HFFc6 (cell line): ENCODE measurements around the gene TMEM158. TPM values are rescaled to one million over a fixed set of nuclear protein-coding genes. Genes with fewer than 3 reads are reported as not detected.

Source experiments
- DNase-seq: peaks from one replicate; pipeline ENCODE4 v3.0.0-alpha.2; 2018
- H3K27ac Mint-ChIP-seq: 2 replicates; pipeline ENCODE4 v1.8.0; 2020; ENCODE audit warnings: mild to moderate bottlenecking, mixed read lengths
- H3K27me3 Mint-ChIP-seq: 2 replicates; pipeline ENCODE4 v1.8.0; 2021; ENCODE audit warnings: mild to moderate bottlenecking, moderate library complexity, mixed read lengths; ENCODE audit not compliant: insufficient read depth
- H3K36me3 Mint-ChIP-seq: 2 replicates; pipeline ENCODE4 v1.8.0; 2021; ENCODE audit warnings: low read depth, mixed read lengths
- H3K4me1 Mint-ChIP-seq: 2 replicates; pipeline ENCODE4 v1.8.0; 2020; ENCODE audit warnings: low read depth, mixed read lengths
- H3K4me3 Mint-ChIP-seq: 2 replicates; pipeline ENCODE4 v1.8.0; 2020; ENCODE audit warnings: mild to moderate bottlenecking, moderate library complexity, mixed read lengths
- H3K9me3 Mint-ChIP-seq: 2 replicates; pipeline ENCODE4 v1.8.0; 2020; ENCODE audit warnings: mild to moderate bottlenecking, mixed read lengths
- total RNA-seq, 6 experiments: library from RNA; stranded (reverse); fragmentation: NEBNext Ultra II Directional; extraction: Animal tissue kit (Norgen Biotek cat#: 25700); gene quantifications; 2 replicates in 1 of 6; 3 replicates in 5 of 6; pipeline ENCODE4 v1.2.3, GENCODE V29; 2021
- TF ChIP-seq, protein P1 (sequence below): fragments of 200-600 bp; sonication (generic); IDR thresholded peaks from 2 replicates; pipeline ENCODE4 v1.5.0; 2021; ENCODE audit warnings: antibody characterized with exemption, mild to moderate bottlenecking

Gene TMEM158
- total RNA-seq, 6 experiments from 2014 or later, result 26.1 to 82.2 (median 29.4) TPM

DNA sequence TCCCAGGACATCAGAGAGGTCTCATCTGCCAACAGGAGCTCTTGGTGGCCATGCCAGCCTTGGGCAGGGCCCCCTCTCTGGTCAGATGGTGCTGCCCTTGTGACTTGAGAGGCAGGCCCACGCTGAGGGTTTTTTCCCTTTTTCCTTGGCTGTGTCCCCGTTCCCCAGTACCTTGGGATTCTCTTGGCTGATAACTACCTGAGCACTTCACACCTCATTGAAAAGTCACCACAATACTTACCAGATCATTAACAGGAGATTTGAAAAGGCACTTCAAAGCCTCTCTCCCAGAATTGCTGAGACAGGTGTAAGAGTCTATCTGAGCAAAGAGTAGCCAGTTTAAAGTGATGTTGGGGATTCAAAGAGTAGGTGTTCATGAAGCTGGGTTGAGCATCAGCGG, 15.1 kb upstream of the TMEM158 start:
- H3K27me3 Mint-ChIP-seq, result peaks cover 14% of the 10 kb centered on the region
- H3K4me3 Mint-ChIP-seq, result no peak overlapping the region
- no peak overlapping the region for H3K27ac Mint-ChIP-seq
- H3K36me3 Mint-ChIP-seq, result no peaks in the 10 kb centered on the region
- H3K4me1 Mint-ChIP-seq, result peaks cover 13% of the 10 kb centered on the region
- no peak for DNase-seq
- H3K9me3 Mint-ChIP-seq, result no peaks in the 10 kb centered on the region
- TF ChIP-seq, protein P1, sequence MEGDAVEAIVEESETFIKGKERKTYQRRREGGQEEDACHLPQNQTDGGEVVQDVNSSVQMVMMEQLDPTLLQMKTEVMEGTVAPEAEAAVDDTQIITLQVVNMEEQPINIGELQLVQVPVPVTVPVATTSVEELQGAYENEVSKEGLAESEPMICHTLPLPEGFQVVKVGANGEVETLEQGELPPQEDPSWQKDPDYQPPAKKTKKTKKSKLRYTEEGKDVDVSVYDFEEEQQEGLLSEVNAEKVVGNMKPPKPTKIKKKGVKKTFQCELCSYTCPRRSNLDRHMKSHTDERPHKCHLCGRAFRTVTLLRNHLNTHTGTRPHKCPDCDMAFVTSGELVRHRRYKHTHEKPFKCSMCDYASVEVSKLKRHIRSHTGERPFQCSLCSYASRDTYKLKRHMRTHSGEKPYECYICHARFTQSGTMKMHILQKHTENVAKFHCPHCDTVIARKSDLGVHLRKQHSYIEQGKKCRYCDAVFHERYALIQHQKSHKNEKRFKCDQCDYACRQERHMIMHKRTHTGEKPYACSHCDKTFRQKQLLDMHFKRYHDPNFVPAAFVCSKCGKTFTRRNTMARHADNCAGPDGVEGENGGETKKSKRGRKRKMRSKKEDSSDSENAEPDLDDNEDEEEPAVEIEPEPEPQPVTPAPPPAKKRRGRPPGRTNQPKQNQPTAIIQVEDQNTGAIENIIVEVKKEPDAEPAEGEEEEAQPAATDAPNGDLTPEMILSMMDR, result no peak

DNA sequence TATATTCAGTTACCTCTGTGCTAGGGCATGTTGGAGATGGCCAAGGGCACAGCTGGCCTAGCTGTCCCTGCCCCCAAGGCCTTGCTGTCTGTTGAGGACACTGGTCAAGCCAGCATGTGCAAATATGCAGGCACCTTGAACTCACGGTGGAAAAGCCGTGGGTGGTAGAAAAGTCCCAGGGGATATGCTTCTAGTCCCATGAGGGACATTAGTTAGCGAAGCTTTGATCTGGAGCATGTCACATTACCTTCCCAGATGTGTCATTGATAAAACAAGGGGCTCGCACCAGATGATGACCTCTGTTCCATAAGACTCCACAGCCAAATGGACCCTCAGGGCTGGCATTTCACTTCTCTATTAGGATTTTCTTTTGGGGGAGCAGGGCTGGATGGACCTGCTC, 14.2 kb upstream of the TMEM158 start:
- H3K27ac Mint-ChIP-seq, result no peak overlapping the region
- TF ChIP-seq, protein P1, result no peak
- H3K4me3 Mint-ChIP-seq, result no peak overlapping the region
- no peaks in the 10 kb centered on the region for H3K9me3 Mint-ChIP-seq
- 0 out of 2 replicates have a peak, but pooled peaks cover 5% of the 10 kb centered on the region for H3K36me3 Mint-ChIP-seq
- H3K4me1 Mint-ChIP-seq, result peaks cover 13% of the 10 kb centered on the region
- DNase-seq, result no peak
- peaks cover 13% of the 10 kb centered on the region for H3K27me3 Mint-ChIP-seq

DNA sequence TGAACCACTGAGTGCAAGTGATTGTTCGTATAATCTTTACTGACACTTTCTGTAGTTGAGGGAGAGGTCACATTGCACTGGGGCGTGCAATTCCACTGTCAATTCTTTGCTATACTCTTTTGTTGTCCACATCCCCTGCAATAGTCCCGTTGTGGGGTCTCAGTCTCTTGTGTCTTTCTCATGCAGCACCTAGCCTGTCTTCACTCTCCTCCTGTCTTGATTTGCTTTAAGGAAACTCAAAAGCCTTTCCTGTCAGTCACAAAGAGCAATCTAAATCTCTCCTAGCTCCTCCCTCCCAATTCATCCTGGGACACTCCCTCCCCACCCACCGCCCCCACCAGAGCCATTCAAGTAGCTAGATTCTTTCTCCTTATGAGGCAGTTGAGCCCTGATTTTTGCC, 13.2 kb upstream of the TMEM158 start:
- 0 out of 2 replicates have a peak, but pooled peaks cover 5% of the 10 kb centered on the region for H3K36me3 Mint-ChIP-seq
- H3K9me3 Mint-ChIP-seq, result no peaks in the 10 kb centered on the region
- peaks cover 17% of the 10 kb centered on the region for H3K27me3 Mint-ChIP-seq
- H3K4me3 Mint-ChIP-seq, result no peak overlapping the region
- H3K27ac Mint-ChIP-seq, result no peak overlapping the region
- H3K4me1 Mint-ChIP-seq, result peaks cover 4% of the 10 kb centered on the region
- DNase-seq, result no peak
- TF ChIP-seq, protein P1, result no peak

DNA sequence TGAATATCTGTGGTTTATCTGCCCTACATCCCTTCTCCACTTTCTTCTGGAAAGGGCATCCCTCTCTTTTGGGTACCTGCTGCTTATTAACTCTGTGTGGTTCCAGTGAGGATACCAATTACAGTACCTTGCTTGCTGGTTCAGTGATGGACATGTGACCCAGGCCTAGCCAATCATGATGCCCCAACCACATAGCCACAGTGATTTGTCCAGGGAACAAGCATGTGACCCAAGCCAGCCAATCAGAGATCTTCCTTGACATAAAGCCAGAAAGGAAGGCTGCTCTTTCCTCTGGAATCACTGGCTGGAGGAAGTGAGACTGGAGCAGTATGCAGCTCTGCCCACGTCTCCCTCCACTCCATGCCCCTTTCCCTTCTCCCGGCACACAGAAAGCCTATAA, 10.9 kb upstream of the TMEM158 start:
- Mint-ChIP-seq H3K27me3 (peaks cover 14% of the 10 kb centered on the region), H3K4me3 (no peak overlapping the region), H3K27ac (no peak overlapping the region), H3K9me3 (no peaks in the 10 kb centered on the region), H3K36me3 (0 out of 2 replicates have a peak, but pooled peaks cover 5% of the 10 kb centered on the region), H3K4me1 (peaks cover 9% of the 10 kb centered on the region; the same call in 1 of the 2 replicates)
- TF ChIP-seq, protein P1, result no peak
- no peak for DNase-seq

DNA sequence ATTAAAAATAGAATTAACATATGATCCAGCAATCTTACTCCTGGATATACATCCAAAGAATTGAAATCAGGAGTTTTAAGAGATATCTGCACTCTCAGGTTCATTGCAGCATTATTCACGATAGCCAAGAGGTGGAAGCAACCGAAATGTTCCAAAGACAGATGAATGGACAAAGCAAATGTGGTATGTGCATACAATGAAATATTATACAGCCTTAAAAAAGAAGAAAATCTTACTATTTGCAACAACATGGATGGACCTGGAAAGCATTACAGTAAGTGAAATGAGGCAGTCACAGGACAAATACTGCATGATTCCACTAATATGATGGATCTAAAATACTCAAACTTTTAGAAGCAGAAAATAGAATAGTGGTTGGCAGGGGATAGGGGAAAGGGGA, 9.3 kb upstream of the TMEM158 start:
- Mint-ChIP-seq H3K4me1 (peaks cover 11% of the 10 kb centered on the region; the same call in 1 of the 2 replicates), H3K27ac (no peak overlapping the region), H3K9me3 (no peaks in the 10 kb centered on the region), H3K36me3 (0 out of 2 replicates have a peak, but pooled peaks cover 5% of the 10 kb centered on the region), H3K4me3 (no peak overlapping the region), H3K27me3 (peaks cover 15% of the 10 kb centered on the region)
- no peak for DNase-seq
- TF ChIP-seq, protein P1, result no peak

DNA sequence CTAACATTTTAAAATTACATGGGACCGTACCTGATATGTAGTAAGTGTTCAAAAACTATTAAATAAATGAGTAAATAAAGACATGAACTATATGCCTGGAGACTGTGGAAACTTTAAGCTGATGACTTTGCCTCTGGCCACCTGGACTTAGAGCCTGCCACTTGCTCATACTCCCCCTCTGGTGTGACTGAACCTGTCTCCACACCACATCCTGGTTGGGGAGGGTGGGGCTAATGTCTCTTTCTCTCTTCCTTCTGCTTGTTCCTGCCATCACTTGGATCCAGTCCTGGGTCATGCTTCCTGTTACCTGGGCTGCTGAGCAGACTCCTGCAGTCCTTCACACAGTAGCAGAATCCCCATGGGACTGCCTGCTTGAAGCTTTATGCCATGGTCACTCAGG, 8.2 kb upstream of the TMEM158 start:
- Mint-ChIP-seq H3K9me3 (no peaks in the 10 kb centered on the region), H3K4me1 (peaks cover 11% of the 10 kb centered on the region; the same call in 1 of the 2 replicates), H3K27ac (no peak overlapping the region), H3K4me3 (no peak overlapping the region), H3K27me3 (peaks cover 15% of the 10 kb centered on the region), H3K36me3 (0 out of 2 replicates have a peak, but pooled peaks cover 5% of the 10 kb centered on the region)
- TF ChIP-seq, protein P1, result no peak
- DNase-seq, result no peak
